Esophagus squamous epithelium (tissue), 5 donors: ENCODE data around the gene MTCL1. TPM values are rescaled to one million over a fixed set of nuclear protein-coding genes. Genes with fewer than 3 reads are reported as not detected.

Source experiments
- DNase-seq: peaks from one replicate; lab custom pipeline; 2025; lab: John Stamatoyannopoulos, UW
- H3K27ac ChIP-seq, 4 donors: fragments of 200-600 bp; sonication (generic); one replicate each; pipeline ENCODE4 v1.5.1; 2016 to 2019; ENCODE audit warnings: mild to moderate bottlenecking in 1 of 4
- H3K27me3 ChIP-seq, 4 donors: fragments of 200-600 bp; sonication (generic); 1 replicate in 3 of 4; 2 replicates in 1 of 4; pipeline versions ENCODE4 v1.5.1 to v1.6.0; 2017 to 2021; ENCODE audit warnings: antibody characterized with exemption in 1 of 4
- H3K36me3 ChIP-seq, 3 donors: fragments of 200-600 bp; sonication (generic); one replicate each; pipeline ENCODE4 v1.5.1; 2016 to 2019
- H3K4me1 ChIP-seq, 3 donors: fragments of 200-600 bp; sonication (generic); one replicate each; pipeline ENCODE4 v1.5.1; 2017 to 2019
- H3K4me3 ChIP-seq, 4 donors: fragments of 200-600 bp; sonication (generic); 1 replicate in 3 of 4; 2 replicates in 1 of 4; pipeline ENCODE4 v1.5.1; 2016 to 2019; ENCODE audit warnings: mild to moderate bottlenecking in 2 of 4, moderate library complexity in 1 of 4
- H3K9me3 ChIP-seq, 3 donors: fragments of 200-600 bp; sonication (generic); one replicate each; pipeline ENCODE4 v1.5.1; 2016 to 2019
- POLR2A ChIP-seq, 4 donors: fragments of 450-650 bp; IDR thresholded peaks; one replicate each; pipeline ENCODE4 v1.6.1; 2017; ENCODE audit warnings: antibody characterized with exemption in 4 of 4, mild to moderate bottlenecking in 4 of 4, moderate library complexity in 3 of 4
- WGBS, 2 donors: methylation state at CpG; one replicate each; pipeline ENCODE4 v1.1.5; 2018; 5-methylcytosine and 5-hydroxymethylcytosine counted together
- intact Hi-C: fragments of 100-400 bp; cut with DNase I; formaldehyde crosslinking; loops from one replicate; pipeline ENCODE4 v1.15.0; 2022
- total RNA-seq, 4 donors: library from RNA; depleted of rRNA; stranded (reverse); fragments of >200 nt; gene quantifications; one replicate each; pipeline ENCODE4 v1.1.0, GENCODE V29; 2016
- TF ChIP-seq, protein P1 (sequence below), 6 experiments: fragments of 450-650 bp in 4 of 6; fragments of 200-600 bp in 2 of 6; sonication (generic) in 2 of 6; IDR thresholded peaks; one replicate each; pipeline ENCODE4 v1.5.1; 2016 to 2019; ENCODE audit warnings: antibody characterized with exemption in 6 of 6, mild to moderate bottlenecking in 4 of 6, moderate library complexity in 4 of 6
- donor health status: DM: yes; HTN: yes; CAD: no.

MTCL1 gene
- total RNA-seq, 4 donors from 2014 or later: 6.5 to 16.4 (median 7.9) TPM

DNA sequence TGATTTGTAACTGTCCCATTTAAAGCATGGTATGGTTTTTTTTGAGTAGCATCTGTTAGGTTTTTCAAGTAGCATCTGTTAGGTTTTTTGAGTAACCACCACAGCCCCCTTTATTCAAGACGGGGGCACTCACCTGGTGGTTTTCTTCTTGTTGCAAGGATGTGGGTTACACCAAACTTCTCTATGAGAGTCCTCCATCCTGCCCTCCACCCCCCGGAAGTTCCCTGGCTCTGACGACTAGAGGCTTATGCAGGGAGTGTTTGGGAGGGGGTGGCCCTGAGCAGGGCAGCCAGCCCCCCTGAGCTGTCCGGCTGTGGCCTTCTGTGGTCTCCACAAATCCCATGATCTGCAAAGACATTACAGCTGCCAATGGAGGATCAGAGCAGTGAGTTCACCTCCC lies 39.3 kb downstream of the MTCL1 start:
- intact Hi-C loops: no loop called here
- no peaks in the 10 kb centered on the region for H3K27me3 ChIP-seq
- H3K4me3 ChIP-seq: no peak overlapping the region
- WGBS, 2 donors: 67 to 85% methylated on average over 2 of the region's 4 CpGs
- peaks cover 0 to 4% (median 3%) of the 10 kb centered on the region in 3 donors for H3K4me1 ChIP-seq
- no peak for DNase-seq
- TF ChIP-seq POLR2A (IDR thresholded peaks at IDR 0.05): no peak
- TF ChIP-seq, protein P1, sequence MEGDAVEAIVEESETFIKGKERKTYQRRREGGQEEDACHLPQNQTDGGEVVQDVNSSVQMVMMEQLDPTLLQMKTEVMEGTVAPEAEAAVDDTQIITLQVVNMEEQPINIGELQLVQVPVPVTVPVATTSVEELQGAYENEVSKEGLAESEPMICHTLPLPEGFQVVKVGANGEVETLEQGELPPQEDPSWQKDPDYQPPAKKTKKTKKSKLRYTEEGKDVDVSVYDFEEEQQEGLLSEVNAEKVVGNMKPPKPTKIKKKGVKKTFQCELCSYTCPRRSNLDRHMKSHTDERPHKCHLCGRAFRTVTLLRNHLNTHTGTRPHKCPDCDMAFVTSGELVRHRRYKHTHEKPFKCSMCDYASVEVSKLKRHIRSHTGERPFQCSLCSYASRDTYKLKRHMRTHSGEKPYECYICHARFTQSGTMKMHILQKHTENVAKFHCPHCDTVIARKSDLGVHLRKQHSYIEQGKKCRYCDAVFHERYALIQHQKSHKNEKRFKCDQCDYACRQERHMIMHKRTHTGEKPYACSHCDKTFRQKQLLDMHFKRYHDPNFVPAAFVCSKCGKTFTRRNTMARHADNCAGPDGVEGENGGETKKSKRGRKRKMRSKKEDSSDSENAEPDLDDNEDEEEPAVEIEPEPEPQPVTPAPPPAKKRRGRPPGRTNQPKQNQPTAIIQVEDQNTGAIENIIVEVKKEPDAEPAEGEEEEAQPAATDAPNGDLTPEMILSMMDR (IDR thresholded peaks at IDR 0.05): no peak
- H3K27ac ChIP-seq: no peak overlapping the region
- H3K36me3 ChIP-seq: no peaks in the 10 kb centered on the region
- H3K9me3 ChIP-seq: no peaks in the 10 kb centered on the region

GRCh38 chr18:8745355-8746014 lies 40.1 kb downstream of the MTCL1 start:
- TF ChIP-seq POLR2A (IDR thresholded peaks at IDR 0.05): no peak
- TF ChIP-seq, protein P1 (IDR thresholded peaks at IDR 0.05): no peak
- H3K27me3 ChIP-seq: no peaks in the 10 kb centered on the region
- intact Hi-C loops: no loop called here
- no peak overlapping the region for H3K27ac ChIP-seq
- no peak for DNase-seq
- WGBS, 2 donors: 72 to 83% methylated on average over 15 of the region's 15 CpGs
- no peak overlapping the region for H3K4me3 ChIP-seq
- no peaks in the 10 kb centered on the region for H3K9me3 ChIP-seq
- no peaks in the 10 kb centered on the region for H3K36me3 ChIP-seq
- peaks cover 3 to 10% (median 5%) of the 10 kb centered on the region in 3 donors for H3K4me1 ChIP-seq

GRCh38 chr18:8747440-8747937 lies 42.1 kb downstream of the MTCL1 start:
- Histone ChIP-seq H3K4me1 (peaks cover 8 to 27% (median 20%) of the 10 kb centered on the region in 3 donors), H3K27ac (peak overlapping the region in 2 of 4 donors; percentile 40 to 43)

DNA sequence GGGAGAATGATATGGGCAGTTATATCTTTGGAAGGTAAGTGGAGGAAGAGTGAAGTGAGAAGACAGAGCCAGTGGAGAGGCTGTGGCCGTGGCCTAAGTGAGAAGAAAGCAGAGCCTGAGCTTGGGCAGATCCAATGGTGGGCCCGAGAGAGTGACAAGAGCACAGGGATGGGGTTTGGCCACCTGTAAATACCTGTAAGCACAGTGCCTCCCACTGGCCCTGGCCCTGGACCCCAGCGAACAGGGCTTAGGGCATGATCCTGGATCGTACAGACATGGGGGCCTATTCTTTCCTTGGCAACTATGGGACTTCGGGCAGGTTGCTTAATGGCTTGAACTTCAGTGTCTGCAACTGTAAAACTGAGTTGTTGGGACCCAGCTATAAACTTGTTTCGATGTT lies 44.1 kb downstream of the MTCL1 start:
- TF ChIP-seq POLR2A (IDR thresholded peaks at IDR 0.05): no peak
- TF ChIP-seq, protein P1 (IDR thresholded peaks at IDR 0.05): no peak
- H3K4me3 ChIP-seq: no peak overlapping the region
- no peaks in the 10 kb centered on the region for H3K36me3 ChIP-seq
- intact Hi-C loops: no loop called here
- H3K9me3 ChIP-seq: no peaks in the 10 kb centered on the region
- WGBS, 2 donors: 93% methylated on average over 6 of the region's 6 CpGs
- peaks cover 8 to 31% (median 20%) of the 10 kb centered on the region in 3 donors for H3K4me1 ChIP-seq
- DNase-seq: no peak
- peak overlapping the region in 3 of 4 donors; percentile 46 to 79 (median 72) for H3K27ac ChIP-seq
- H3K27me3 ChIP-seq: no peaks in the 10 kb centered on the region

More at GRCh38 chr18:8747440-8747937, 42.1 kb downstream of the MTCL1 start:
- H3K27me3 ChIP-seq: no peaks in the 10 kb centered on the region
- no peak for DNase-seq
- no peak for TF ChIP-seq POLR2A (IDR thresholded peaks at IDR 0.05)
- TF ChIP-seq, protein P1 (IDR thresholded peaks at IDR 0.05): no peak
- H3K36me3 ChIP-seq: no peaks in the 10 kb centered on the region
- H3K9me3 ChIP-seq: no peaks in the 10 kb centered on the region
- intact Hi-C loops: no loop called here
- 65 to 72% methylated on average over 5 to 6 of the region's 6 CpGs for WGBS, 2 donors
- no peak overlapping the region for H3K4me3 ChIP-seq

- Histone ChIP-seq H3K4me1 (peaks cover 8 to 31% (median 20%) of the 10 kb centered on the region in 3 donors), H3K36me3 (no peaks in the 10 kb centered on the region), H3K27me3 (no peaks in the 10 kb centered on the region), H3K4me3 (peak overlapping the region in 1 of 4 donors; percentile 32), H3K9me3 (no peaks in the 10 kb centered on the region), H3K27ac (peak overlapping the region; percentile 63 to 81 (median 76))
- TF ChIP-seq, protein P1 (IDR thresholded peaks at IDR 0.05): no peak
- TF ChIP-seq POLR2A (IDR thresholded peaks at IDR 0.05): no peak
- intact Hi-C loops: no loop called here
- no peak for DNase-seq
- 34 to 46% methylated on average over 6 to 8 of the region's 8 CpGs for WGBS, 2 donors
These were observed 45.6 kb downstream of the MTCL1 start for GRCh38 chr18:8750954-8751415.
